ENCODE measurements around the gene ZNF446. TPM values are rescaled to one million over a fixed set of nuclear protein-coding genes. Genes with fewer than 3 reads are reported as not detected.
"Not testable (repeated sequence)": the region's sequence is repeated elsewhere in the genome, so short reads cannot be mapped to it uniquely, and the experiment has no call there.

ZNF446 gene
- total RNA-seq, result 10 to 100 TPM; 10.9 TPM

DNA sequence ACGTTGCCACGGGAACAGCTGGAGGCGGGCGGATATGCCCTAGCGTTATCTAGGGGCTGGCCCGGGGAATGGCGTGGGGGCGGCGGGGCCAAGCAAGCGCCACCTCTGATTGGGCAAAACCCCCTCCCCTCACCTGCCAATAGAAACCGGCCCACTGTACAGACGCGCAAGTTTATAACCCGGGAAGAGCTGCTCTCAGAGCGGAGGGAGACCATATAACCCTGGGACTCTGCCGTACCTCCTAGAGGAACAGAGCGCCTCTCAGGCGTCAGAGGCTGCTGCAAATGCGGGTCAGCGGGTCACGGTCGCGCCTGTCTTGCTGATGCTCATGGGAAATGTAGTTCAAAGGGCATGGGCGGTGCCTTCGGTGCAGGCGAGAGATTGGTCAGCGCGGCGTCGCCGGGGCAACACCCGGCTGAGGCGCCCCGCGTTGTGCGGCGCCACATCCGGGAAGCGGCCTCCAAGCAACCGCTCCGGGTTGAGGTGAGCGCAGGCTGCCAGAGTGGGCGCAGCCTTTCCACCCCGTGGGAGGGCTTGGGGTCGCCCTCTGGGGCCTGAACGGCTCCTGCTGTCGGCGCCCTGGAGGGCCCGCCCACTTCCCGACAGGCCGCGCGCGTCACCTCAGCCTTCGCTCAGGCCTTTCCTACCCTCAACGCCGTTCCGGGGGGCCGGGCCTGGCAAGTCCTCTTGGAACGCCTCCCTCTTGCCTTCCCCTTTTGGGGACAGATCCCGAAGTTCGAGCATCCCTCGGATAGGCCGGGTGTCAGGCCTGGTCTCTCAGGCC lies at the start of gene ZNF446:
Gene ZNF446 (plus strand): TSS at position 639 of the 784 bp plus-strand sequence. CDS start 867 bp downstream, outside the sequence.
- no peaks in the 10 kb centered on the region for H3K9me3 Mint-ChIP-seq
- no peaks in the 10 kb centered on the region for H3K36me3 Mint-ChIP-seq
- peaks cover 18% of the 10 kb centered on the region for H3K4me1 Mint-ChIP-seq
- DNase-seq, result peak; percentile 98
- peak; percentile 89 for ATAC-seq (ENCODE audit: low read depth)
- peak within 1 kb of the TSS; percentile 100 for H3K27ac Mint-ChIP-seq
- peak within 1 kb of the TSS; percentile 97 for H3K4me3 Mint-ChIP-seq
- no peaks in the 10 kb centered on the region for H3K27me3 Mint-ChIP-seq
- POLR2A ChIA-PET, result interaction anchor here (1.0 to 2.4 kb wide), 12 partner anchors 9 to 149 kb away, joined by 3 to 11 read pairs (median 4); partner anchors contain the start of genes ZBTB45, ZNF324, ZNF497 and ZSCAN22

DNA sequence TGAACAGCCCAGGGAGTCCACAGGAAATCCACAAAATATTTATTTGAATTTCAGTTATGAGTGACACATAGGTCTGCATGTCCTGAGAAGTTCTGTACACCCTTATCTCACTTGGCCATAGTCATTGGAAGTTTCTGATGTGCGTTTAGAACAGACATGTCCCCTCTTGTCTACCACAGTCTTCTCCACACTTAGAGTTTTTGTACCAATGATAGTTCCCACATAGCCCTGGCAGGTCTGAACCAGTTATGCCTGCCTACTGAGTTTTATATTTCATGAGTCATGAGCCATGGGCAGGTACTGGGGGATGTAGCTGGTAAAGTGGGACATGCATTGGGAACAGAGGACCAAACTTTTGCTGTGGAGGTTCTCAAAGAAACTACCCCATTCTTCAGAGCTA lies 47.5 kb upstream of the ZNF446 start:
- H3K4me3 Mint-ChIP-seq, result no peak overlapping the region
- no peak for ATAC-seq (ENCODE audit: low read depth)
- no peak overlapping the region for H3K27ac Mint-ChIP-seq
- H3K27me3 Mint-ChIP-seq, result no peaks in the 10 kb centered on the region
- no peak for DNase-seq
- peaks cover 18% of the 10 kb centered on the region for H3K9me3 Mint-ChIP-seq
- no peaks in the 10 kb centered on the region for H3K4me1 Mint-ChIP-seq
- H3K36me3 Mint-ChIP-seq, result peaks cover 43% of the 10 kb centered on the region
- POLR2A ChIA-PET, result no interaction called here

DNA sequence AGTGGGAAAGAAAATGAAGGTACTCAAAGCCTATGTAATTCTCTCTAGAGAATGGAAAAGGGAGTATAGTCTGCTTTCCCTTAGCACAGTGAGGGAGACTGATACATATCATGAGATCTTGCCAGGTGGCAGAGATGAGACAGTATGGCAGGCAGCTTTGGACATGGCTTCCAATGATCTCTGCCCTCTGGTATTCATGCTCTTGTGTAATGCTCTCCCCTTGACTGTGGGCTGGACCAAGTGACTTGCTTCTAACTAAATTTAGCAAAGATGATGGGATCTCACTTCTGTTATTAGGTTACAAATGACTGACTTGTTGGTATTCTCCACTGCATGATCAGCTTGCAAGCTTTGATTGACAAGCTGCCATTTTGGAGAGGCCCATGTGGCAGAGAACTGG lies 46.4 kb upstream of the ZNF446 start:
- peaks cover 21% of the 10 kb centered on the region for H3K9me3 Mint-ChIP-seq

DNA sequence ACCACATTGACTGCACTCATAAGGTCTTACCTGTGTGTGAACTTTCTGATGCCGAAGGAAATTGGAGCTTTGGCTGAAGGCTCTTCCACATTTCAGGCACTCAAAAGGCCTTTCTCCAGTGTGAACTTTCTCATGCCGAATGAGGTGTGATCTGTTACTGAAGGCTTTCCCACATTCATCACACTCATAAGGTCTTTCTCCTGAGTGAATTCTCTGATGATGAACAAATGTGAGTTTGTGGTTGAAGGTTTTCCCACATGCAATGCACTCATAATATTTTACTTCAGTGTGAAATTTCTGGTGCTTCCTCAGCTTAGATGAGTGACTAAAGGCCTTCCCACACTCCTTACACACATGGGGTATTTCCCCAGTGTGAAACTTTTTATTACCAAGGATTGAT lies 41.9 kb upstream of the ZNF446 start:
- no peak for DNase-seq
- POLR2A ChIA-PET, result interaction anchor here (1.1 kb wide), 1 partner anchor 12 kb away, joined by 3 read pairs; no protein-coding TSS in a partner anchor
- peaks cover 9% of the 10 kb centered on the region for H3K4me1 Mint-ChIP-seq
- no peak for ATAC-seq (ENCODE audit: low read depth)
- H3K27ac Mint-ChIP-seq, result no peak overlapping the region
- H3K4me3 Mint-ChIP-seq, result no peak overlapping the region
- peaks cover 85% of the 10 kb centered on the region for H3K36me3 Mint-ChIP-seq
- H3K9me3 Mint-ChIP-seq, result peaks cover 45% of the 10 kb centered on the region
- no peaks in the 10 kb centered on the region for H3K27me3 Mint-ChIP-seq

More for the DNA sequence above, 46.4 kb upstream of the ZNF446 start:
- Mint-ChIP-seq H3K4me3 (no peak overlapping the region), H3K4me1 (no peaks in the 10 kb centered on the region), H3K27ac (no peak overlapping the region), H3K27me3 (no peaks in the 10 kb centered on the region), H3K36me3 (peaks cover 50% of the 10 kb centered on the region)
- POLR2A ChIA-PET, result no interaction called here
- no peak for DNase-seq
- no peak for ATAC-seq (ENCODE audit: low read depth)

DNA sequence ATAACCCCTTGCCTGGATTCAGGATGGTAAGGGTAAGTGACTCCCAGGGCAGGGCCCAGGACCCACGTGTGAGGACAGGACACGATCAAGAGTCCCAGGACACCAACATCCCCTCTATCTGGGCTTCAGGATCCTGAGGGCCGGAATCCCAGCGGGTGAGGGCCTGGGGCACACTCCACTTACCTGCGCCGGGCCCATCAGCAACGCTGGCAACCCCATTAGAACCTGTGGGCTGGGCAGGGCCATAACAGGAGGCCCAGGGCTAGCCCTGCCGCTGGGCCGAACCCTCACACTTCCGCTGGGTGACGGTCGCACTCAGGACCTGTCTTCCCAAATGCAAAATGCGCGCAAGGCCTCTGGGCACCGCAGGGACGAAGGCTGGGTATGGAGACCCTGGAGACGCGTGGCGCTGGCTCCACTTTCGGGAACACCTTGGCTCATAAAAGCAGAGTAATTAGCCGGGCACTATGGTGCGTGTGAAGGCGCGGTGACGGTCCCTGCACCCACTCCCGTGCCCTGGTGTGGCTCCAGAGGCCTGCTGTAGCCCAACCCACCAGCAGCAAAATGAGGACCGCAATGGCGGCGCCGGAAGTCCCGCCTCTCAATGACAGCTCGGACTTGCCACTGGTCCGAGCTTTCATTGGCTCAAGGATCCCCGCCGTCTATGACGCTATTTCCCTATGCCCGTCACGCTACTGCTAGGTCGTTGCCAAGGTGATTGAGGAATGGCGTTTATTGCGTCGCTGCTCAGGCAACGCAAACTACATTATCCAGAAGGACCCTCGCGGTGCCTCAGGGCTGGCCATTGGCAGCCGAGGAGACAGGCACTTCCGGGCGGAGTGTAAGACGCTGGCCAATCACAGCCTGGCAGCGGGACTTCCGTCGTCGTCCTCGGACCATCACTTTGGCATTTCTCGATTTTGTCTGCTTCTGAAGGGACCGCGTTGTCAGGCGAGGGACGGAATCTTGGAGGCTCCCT lies 36.3 kb upstream of the ZNF446 start, which contains the start of gene ZNF132:
Gene ZNF132 (minus strand): TSS at position 578 of the 979 bp plus-strand sequence. CDS start 332 bp downstream, at position 246.
- ATAC-seq (ENCODE audit: low read depth) (peak; percentile 98), DNase-seq (peak; percentile 89)
- Mint-ChIP-seq H3K9me3 (peaks cover 40% of the 10 kb centered on the region), H3K4me3 (peak within 1 kb of the TSS; percentile 98), H3K27ac (peak within 1 kb of the TSS; percentile 96), H3K4me1 (peaks cover 21% of the 10 kb centered on the region), H3K27me3 (no peaks in the 10 kb centered on the region), H3K36me3 (peaks cover 45% of the 10 kb centered on the region)
- POLR2A ChIA-PET, result interaction anchor here (0.6 to 1.3 kb wide), 8 partner anchors 11 to 211 kb away, joined by 3 to 5 read pairs (median 3); partner anchors contain the start of genes ERVK3-1, ZNF324B, ZNF544 and ZNF584

DNA sequence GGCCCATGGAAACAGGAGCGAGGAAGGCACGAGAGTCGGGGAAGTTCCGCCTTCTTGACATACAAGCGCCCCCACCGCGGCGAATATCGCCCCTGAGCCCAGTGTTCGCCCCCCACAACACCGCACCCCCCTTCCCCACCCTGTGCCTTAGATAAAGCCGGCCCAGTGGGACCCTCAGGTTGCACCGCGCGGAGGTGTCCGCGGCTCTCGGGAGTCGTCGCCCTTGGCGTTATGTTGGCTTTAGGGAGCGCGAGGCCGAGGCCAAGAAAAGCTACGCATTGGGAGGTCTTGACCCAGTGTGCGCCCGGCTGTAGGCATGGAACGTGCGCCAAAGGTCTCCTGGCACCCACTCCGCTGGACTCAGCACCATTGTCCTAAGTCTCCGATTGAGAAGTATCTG lies 35.6 kb upstream of the ZNF446 start:
- Mint-ChIP-seq H3K27me3 (no peaks in the 10 kb centered on the region), H3K36me3 (peaks cover 38% of the 10 kb centered on the region), H3K9me3 (peaks cover 35% of the 10 kb centered on the region), H3K27ac (peak overlapping the region; percentile 96), H3K4me3 (peak overlapping the region; percentile 98), H3K4me1 (peaks cover 21% of the 10 kb centered on the region)
- POLR2A ChIA-PET, result interaction anchor here (0.6 to 1.3 kb wide), 7 partner anchors 11 to 212 kb away, joined by 3 to 5 read pairs (median 3); partner anchors contain the start of genes CHMP2A, ZNF324B, ZNF544 and ZNF584
- DNase-seq (no peak), ATAC-seq (ENCODE audit: low read depth) (peak; percentile 1)

DNA sequence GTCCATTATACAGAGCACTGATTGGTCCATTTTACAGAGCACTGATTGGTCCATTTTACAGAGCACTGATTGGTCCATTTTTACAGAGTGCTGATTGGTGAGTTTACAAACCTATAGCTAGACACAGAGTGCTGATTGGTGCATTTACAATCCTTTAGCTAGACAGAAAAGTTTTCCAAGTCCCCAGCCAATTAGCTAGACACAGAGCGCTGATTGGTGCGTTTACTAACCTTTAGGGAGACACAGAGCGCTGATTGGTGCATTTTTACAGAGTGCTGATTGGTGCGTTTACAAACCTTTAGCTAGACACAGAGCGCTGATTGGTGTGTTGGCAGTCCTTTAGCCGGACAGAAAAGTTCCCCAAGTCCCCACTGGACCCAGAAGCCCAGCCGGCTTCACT lies 33.2 kb upstream of the ZNF446 start:
- not testable (repeated sequence) for H3K27ac Mint-ChIP-seq; H3K27me3 Mint-ChIP-seq; ATAC-seq (ENCODE audit: low read depth); H3K4me3 Mint-ChIP-seq; DNase-seq
- H3K36me3 Mint-ChIP-seq, result peaks cover 17% of the 10 kb centered on the region
- peaks cover 23% of the 10 kb centered on the region for H3K9me3 Mint-ChIP-seq
- POLR2A ChIA-PET, result interaction anchor here (0.9 kb wide), 1 partner anchor 23 kb away, joined by 3 read pairs; the partner anchor contains the start of gene ZNF324
- H3K4me1 Mint-ChIP-seq, result peaks cover 18% of the 10 kb centered on the region

DNA sequence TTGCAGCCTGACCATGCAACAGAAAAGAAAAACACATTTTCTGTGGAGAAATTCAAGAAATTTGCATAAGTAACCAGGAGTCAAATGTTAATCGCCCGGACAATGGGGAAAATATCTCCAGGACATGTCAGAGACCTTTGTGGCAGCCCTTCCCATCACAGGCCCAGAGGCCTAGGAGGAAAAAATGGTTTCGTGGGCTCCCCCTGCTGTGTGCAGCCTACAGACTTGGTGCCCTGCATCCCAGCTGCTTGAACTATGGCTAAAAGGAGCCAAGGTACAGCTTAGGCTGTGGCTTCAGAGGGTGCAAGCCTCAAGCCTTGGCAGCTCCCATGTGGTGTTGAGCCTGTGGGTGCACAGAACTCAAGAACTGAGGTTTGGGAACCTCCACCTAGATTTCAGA lies 27.3 kb upstream of the ZNF446 start:
- POLR2A ChIA-PET; H3K4me3 Mint-ChIP-seq; H3K27ac Mint-ChIP-seq; ATAC-seq (ENCODE audit: low read depth); H3K36me3 Mint-ChIP-seq; DNase-seq; H3K27me3 Mint-ChIP-seq: not testable (repeated sequence)
- H3K9me3 Mint-ChIP-seq, result peaks cover 15% of the 10 kb centered on the region
- peaks cover 12% of the 10 kb centered on the region for H3K4me1 Mint-ChIP-seq

DNA sequence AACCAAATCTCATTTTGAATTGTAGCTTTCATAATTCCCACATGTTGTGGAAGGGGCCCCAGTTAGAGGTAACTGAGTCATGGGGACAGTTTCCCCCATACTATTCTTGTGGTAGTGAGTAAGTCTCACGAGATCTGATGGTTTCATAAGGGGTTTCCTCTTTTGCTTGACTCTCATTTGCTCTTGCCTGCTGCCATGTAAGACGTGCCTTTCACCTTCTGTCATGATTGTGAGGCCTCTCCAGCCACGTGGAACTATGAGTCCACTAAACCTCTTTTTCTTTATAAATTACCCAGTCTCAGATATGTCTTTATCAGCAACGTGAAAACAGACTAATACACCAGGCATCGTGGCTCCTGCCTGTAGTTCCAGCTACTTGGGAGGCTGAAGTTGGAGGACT lies 26.2 kb upstream of the ZNF446 start:
- ATAC-seq (ENCODE audit: low read depth); H3K27me3 Mint-ChIP-seq; H3K36me3 Mint-ChIP-seq; POLR2A ChIA-PET; H3K27ac Mint-ChIP-seq; H3K4me3 Mint-ChIP-seq; DNase-seq: not testable (repeated sequence)
- Mint-ChIP-seq H3K9me3 (peaks cover 13% of the 10 kb centered on the region), H3K4me1 (peaks cover 12% of the 10 kb centered on the region)

DNA sequence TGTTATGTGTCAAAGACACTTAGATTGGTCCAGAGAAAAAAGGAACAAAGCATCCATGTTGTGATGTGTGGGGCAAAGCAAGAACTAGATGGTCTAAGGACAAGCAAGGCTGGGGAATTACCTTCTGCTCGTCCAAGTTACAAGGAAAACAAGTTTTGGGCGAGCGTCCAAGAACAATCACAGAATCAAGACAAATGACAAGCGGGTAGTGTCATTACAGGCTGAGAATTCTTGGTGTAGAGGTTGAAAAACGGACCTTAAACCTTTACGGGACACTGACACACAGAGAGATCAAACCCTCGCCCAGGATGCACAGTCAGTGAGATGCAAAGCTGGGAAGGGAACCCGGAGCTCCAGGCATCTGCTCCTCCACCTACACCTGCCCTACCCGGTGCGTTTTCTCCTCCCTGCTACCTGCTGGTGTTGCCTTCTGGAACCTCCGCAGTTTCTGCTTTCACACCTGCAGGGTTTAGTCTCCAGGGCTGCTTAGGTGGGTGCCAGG lies 25.2 kb upstream of the ZNF446 start:
- peaks cover 12% of the 10 kb centered on the region for H3K4me1 Mint-ChIP-seq
- no peak for DNase-seq
- no peak for ATAC-seq (ENCODE audit: low read depth)
- peak overlapping the region; percentile 87 for H3K4me3 Mint-ChIP-seq
- H3K9me3 Mint-ChIP-seq, result peaks cover 13% of the 10 kb centered on the region
- H3K27me3 Mint-ChIP-seq, result peaks cover 7% of the 10 kb centered on the region
- POLR2A ChIA-PET, result interaction anchor here (0.8 to 1.5 kb wide), 7 partner anchors 10 to 222 kb away, joined by 3 to 5 read pairs (median 4); partner anchors contain the start of genes CHMP2A, ZBTB45, ZNF132 and ZNF497
- H3K36me3 Mint-ChIP-seq, result peaks cover 7% of the 10 kb centered on the region
- H3K27ac Mint-ChIP-seq, result no peak overlapping the region

DNA sequence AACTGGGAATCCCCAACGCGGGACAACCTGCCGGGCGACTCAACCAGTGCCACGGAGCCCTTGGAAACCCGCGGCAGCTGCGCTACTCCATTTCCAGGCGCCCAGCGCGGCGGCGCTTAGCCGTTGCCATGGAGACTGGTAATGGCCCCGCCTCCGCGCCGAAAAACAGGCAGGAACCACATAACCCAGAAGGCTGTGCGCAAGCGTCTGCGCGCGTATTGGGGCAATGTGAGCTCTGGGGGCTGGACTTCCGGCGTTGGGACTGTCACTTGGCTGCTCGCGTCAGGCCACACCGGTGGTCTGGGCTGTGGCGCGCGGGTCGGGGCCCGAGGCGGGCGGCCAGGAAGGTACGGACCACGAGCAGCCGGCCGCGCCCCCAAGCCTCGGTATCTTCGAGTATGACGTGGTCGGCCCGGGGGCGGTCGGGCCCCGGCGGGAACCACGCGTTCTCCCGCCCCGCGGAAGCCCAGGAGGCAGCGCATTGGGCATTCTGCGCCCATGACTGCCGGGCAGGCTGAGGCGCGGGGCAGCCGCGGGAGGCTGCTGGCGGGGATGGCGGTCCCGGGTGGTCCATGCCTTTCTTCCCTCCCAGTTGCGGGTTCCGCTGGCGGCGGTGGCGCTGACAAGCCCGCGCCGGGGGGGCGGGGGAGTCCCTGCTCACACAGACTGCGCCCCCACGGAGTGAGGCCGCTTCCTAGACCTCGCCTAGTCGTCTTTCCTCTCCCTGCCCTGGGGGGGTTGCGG lies 24.6 kb upstream of the ZNF446 start, which contains the start of gene ZNF324B:
Gene ZNF324B (plus strand): TSS at position 265 of the 744 bp plus-strand sequence. CDS start 2,080 bp downstream, outside the sequence.
- DNase-seq, result peak; percentile 95
- Mint-ChIP-seq H3K27ac (peak within 1 kb of the TSS; percentile 22), H3K9me3 (peaks cover 13% of the 10 kb centered on the region), H3K4me3 (peak within 1 kb of the TSS; percentile 87), H3K4me1 (peaks cover 12% of the 10 kb centered on the region), H3K36me3 (peaks cover 7% of the 10 kb centered on the region), H3K27me3 (peaks cover 6% of the 10 kb centered on the region)
- peak; percentile 97 for ATAC-seq (ENCODE audit: low read depth)
- POLR2A ChIA-PET, result interaction anchor here (0.8 to 1.5 kb wide), 7 partner anchors 11 to 222 kb away, joined by 3 to 5 read pairs (median 4); partner anchors contain the start of genes CHMP2A, ZBTB45, ZNF132 and ZNF497

DNA sequence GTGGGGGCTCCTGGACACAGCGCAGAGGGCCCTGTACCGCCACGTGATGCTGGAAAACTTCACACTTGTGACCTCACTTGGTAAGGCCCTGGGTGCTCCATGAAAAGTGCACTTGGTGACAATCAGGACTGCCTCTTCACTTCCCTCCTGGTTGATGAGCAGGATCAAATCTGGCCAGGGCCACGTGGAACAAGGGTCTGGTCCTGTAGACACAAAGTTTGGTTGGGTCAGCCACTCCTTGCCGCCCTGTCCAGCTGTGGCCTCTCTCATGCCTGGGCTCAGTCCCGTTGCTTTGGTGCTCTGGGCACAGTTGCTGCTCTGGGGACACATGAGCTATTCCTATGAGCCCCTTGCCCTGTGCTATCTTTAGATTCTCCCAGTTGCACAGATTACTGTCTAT lies 22.4 kb upstream of the ZNF446 start:
- Mint-ChIP-seq H3K27ac (no peak overlapping the region), H3K36me3 (peaks cover 11% of the 10 kb centered on the region), H3K4me3 (peak overlapping the region; percentile 5), H3K4me1 (peaks cover 12% of the 10 kb centered on the region), H3K27me3 (peaks cover 3% of the 10 kb centered on the region), H3K9me3 (peaks cover 6% of the 10 kb centered on the region)
- ATAC-seq (ENCODE audit: low read depth), result no peak
- POLR2A ChIA-PET, result no interaction called here
- DNase-seq, result no peak

Measured in activated naive CD8-positive, alpha-beta T cell treated with anti-CD3 and anti-CD28 coated beads, Interleukin-2, amount 10 ng/mL, durations not matched to agents 7 days and 5 days (primary cell).